GM19238 (cell line): ENCODE data around the gene ALG6.

Source experiments
- DNase-seq: peaks from one replicate; pipeline ENCODE4 v3.0.0; 2011; ENCODE audit warnings: low spot score; ENCODE audit not compliant: insufficient read length

ALG6 gene

DNA sequence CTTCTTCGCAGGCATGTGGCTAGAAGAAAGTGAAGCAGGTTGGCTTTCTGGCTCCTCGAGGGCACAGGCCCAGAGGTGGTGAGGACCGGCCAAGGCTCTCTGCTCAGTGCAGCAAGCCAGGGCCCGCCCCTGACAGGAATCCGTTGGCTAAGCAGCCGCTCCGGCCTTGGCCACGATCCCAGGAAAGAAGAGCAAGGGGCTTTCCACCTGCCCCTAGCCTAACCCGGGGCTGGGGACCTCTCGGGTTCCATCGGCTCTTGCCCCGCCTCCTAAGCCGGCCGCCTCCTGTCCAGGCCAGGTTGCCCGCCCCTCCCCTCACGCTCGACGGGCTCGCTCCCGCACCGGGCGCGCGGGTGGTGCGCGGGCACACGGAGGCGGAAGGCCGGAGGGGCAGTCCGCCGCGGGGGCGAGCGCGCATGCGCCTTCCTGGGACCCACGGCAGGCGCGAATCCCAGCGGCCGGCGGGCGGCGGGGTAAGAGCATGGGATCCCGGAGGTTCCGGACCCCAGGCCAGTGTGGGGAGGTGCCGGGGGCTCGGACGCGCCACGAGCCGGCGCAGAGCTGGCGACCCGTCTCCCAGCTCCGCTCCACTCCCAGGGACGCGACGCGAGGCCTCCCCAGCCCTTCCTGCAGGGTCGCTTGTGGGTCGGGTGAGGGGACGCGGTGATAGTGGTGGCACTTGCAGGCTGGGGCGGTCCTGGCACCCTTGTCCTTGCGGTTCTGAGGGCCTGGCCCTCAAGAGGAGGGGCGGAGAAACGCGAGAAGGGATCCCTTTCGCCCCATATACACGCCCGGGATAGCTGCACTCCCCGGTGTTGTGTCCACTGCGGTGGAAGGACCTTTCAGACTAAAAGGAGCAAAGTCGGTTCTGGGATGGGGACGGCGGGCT lies at the start of gene ALG6:
TSS of gene ALG6 (plus strand) at position 413 of the 889 bp plus-strand sequence. CDS start 3,351 bp downstream, outside the sequence.
- DNase-seq, result peak; percentile 97

- DNase-seq, result no peak
Measured at GRCh38 chr1:63317817-63318152, 49.6 kb upstream of the ALG6 start.

DNA sequence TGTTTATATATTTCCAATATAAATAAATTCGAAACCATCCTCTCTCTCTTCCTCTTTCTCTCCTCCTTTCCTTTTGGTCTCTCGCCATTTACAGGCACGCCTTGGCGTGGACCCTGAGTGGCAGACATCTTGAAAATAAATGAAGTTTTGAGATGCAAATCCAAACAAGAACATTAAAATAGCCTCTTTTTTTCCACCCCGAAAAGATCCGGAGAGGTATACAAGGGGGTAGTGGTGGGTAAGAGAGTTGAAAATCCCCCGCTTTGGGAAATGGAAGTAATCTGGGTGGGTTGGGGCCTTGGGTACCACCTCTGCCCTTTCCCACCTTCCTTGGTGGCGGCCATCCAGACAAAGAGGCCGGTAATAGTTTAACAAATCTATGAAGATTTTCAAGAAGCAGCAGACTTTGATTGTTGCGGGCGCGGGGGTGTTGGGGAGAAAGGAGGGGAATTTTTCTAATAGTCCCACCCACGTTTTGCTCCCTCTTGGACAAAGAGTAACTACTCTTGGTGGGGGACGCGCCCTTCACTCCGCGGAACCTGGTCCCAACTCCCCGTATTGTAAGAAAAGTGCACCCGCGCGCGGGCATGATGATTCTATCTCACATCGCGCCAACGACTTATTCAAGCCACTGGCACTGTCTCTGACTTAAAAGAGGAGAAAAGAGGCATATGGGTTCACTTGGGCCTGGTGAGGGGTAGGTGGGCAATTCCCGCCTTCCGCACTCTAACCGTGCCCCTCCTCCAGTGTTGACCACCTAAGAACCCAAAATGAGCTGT lies 49.0 kb upstream of the ALG6 start:
- no peak for DNase-seq

- no peak for DNase-seq
Measured at GRCh38 chr1:63319046-63320021, 48.1 kb upstream of the ALG6 start.

DNA sequence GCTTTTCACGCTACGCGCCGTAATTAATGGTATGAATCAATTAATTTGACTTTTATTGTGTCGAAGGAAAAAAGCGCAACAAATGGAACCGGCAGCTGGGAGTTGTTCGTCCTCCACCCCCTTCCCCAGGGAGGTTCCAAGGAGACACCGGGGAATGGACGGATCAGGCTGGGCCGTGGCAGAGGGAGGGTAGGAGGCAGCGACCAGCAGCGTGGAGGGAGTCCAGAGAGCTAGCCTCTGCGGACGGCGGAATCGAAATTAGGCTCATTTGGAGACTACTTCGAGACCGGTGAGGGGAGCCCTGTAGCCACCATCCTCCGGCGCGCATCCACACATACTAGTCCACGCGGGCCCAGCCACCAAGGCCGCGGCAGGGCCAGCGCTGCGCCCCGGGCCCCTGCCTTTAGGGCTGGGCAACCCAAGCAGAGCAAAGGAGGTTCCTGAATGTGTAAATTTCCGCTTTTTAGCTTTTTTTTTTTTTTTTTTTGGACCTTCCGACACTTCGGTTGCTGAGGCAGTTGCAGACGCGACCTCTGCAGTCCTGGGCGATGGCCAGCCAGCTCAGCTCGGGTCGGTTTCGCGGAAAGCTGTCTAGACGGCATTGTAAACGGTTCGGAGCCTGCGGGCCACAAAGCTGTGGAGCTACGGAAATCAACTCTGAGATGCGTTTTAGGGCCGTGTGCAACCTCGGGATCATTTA lies 47.3 kb upstream of the ALG6 start:
- DNase-seq, result no peak

DNA sequence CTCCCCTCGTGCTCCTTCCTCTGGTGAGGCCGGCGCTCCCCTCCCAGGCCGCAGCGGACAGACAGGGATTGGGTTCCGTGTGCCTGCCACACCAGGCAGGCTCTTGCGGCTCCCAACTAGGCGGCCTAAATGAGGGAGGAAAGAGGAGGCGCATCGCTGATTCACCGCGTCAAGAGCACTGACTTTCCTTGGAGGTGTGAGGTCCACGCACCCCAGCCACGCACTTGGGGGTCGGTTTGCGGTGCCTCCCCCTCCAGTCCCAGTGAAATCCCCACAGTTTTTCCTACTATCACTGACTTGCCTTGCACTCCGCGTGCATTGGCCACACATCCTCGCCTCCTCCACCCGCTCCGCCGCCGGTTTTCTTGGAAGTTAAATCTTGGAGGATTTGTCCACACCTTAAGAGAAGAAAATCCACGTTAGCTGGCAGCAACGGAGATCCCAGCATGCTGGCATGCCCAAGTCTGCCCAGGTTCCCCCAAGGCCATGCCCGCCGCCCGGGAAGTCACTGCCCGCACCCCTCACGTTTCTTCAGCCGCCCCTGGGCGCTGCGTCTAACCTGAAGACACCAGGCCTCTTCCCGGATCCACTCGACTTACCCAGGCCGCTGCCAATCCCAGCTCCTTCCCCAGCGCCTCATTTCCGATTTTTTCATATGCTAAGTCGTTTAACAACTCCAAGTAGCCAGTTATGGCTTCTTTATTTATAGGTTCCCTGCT lies 46.2 kb upstream of the ALG6 start:
- no peak for DNase-seq

DNA sequence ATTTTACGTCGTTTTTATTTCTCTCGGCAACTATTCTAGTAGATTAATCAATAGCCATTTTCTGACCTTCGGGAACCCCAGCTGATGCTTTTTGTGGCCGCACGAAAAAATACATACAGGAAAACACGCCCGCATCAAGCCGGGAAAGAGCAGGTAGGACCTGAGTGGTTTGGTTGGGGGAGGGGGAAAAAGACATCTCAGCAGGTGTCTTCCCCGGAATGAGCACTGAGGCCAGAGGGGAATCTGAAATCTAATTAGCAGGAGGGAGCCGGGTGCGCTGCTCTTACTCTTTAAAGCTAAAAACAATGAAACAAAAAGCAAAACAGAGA lies 45.7 kb upstream of the ALG6 start:
- DNase-seq, result no peak

DNA sequence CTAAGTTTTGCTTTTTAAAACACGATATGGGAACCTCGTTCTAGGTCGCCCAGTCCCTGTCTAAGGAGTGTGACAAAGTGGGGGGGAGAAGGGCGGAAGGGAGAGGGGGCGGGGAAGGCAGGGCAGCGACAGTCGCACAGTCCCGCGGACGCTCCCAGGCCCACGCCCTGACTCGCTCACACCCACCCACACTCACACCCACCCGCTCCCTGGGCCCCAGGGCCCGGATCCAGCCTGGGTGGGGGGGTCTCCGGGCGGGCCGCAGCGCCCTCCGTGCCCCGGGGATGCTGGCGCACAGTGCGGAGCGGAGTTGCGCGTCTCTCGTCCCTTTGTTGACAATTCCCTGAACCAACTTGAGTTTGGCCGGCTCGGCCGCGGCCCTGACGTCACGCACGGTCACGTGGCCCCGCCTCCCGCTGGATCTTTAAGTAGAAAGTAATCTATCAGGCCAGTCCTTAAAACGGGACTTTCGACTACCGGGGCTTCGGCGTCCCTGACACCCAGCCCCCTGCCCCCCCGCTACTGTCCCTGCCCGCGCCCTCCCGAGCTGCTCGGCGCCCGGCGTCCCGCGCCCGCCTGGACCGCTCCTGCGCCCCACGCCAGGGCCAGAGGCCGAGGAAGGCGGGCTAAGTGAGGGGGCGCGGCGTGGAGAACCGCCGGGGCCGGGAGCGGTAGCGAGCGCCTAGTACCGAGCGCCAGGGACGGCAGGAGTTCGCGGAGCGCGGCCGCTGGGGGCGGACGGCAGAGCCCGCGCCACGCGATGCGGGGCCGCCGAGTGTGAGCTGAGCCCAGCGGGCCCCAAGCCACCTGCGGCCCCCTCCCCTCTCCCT lies 45.1 kb upstream of the ALG6 start, which contains the start of gene FOXD3:
TSS of gene FOXD3 (plus strand) at position 454 of the 830 bp plus-strand sequence. CDS start 492 bp downstream, outside the sequence.
- DNase-seq, result no peak

- no peak for DNase-seq
Measured at GRCh38 chr1:63322944-63323864, 44.2 kb upstream of the ALG6 start.

DNA sequence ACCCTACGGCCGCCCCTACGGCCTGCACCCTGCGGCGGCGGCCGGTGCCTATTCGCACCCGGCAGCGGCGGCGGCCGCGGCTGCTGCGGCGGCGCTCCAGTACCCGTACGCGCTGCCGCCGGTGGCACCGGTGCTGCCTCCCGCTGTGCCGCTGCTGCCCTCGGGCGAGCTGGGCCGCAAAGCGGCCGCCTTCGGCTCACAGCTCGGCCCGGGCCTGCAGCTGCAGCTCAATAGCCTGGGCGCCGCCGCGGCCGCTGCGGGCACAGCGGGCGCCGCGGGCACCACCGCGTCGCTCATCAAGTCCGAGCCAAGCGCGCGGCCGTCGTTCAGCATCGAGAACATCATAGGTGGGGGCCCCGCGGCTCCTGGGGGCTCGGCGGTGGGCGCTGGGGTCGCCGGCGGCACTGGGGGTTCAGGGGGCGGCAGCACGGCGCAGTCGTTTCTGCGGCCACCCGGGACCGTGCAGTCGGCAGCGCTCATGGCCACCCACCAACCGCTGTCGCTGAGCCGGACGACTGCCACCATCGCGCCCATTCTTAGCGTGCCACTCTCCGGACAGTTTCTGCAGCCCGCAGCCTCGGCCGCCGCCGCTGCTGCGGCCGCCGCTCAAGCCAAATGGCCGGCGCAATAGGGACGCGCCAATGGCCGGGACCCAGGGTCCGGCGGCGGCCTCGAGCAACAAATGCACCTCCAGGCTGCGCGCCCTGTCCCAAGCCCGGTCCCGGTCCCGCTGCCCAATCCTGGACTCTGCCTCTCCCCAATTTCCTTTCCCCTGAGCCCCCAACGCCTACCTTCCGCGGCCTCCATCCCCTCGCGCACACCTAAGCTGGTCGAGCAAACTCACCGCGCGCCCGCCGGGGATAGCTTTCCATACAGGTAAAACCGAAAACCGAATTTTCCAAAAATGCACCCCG lies 43.3 kb upstream of the ALG6 start:
- DNase-seq, result no peak

DNA sequence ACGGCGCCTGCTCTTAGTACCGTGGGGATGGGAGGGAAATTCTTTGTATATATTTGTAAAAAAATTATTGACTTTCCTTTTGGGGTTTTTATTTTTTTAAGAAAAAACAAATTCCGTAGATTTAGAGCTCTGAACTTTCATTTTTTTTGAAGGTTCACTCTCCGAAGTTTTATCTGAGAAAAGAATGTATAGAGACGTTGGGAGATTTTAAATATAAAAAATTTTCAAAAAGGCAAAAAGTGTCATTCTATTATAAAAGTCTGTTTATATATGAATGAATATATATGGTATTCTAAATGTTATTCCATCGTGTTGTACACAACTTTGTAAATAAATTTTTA lies 42.7 kb upstream of the ALG6 start:
- no peak for DNase-seq

DNA sequence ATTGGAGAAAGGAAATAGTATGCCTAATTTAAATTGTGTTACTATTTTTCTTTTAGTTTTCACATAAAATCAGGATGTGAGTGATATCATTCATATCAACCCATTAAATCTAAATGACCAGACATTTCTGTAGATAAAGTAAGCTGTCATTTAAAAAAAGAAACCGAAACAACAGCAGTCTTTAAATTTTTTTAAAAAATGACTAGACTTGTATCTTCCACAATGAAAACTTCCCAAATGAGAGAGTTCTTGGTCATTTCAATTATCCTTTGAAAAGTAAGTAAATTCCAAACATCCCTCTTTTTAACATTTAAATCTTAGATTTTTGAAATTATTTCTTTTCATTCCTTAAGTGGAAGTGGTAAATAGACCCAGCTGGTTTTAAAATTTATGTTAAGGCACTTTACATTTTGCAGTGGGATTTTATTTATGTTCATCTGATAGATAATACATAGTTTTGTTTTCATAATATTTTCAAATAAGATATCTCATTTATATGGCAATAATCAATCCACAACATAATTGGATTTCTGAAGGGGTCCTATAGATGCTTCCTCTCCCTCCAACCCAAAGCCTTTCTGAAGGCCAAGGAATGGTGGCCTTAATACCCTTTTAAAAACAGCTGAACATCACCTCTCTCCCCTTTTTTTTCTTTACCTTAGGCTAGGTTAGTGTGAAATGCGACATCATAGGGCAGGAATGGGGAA lies 42.0 kb upstream of the ALG6 start:
- DNase-seq, result no peak

- DNase-seq, result no peak
Measured at GRCh38 chr1:63326106-63326472, 41.3 kb upstream of the ALG6 start.

- DNase-seq, result no peak
Measured at GRCh38 chr1:63326473-63327380, 40.7 kb upstream of the ALG6 start.

DNA sequence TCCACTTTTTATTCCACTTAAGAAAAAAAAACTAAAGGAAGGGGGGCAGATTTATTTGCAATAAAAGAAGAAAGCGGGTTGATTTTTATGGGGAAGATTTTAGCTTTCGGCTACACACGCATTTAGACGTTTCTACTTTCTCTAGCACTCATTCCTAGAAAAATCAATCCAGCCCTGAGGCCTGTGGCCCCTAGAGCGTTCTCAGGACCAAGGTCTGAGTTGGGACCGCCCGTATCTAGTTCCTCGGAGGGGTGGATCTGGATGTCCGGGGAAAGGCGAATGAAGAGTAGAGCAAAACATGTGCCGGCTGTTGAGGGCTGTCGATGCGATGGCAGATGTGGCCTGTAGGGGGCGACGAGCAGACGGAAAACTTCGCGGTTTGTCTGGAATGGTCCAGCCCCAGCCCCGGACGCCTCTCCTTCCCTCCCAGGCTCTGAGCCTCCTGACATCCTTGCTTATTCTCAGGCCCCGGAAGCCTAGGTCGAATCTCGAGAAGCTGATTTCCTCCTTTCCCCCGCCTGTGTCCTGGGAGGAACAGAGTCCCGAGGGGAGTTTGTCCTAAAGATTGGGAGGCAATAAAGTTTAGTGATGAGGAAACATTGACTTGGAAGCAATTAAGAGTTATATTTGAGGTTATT lies 39.9 kb upstream of the ALG6 start:
- peak; percentile 42 for DNase-seq
